ENCODE measurements around the gene TCTA.

The TCTA gene

GRCh38 chr3:49461443-49462171, 49.4 kb downstream of the TCTA start:
- no peak for DNase-seq

GRCh38 chr3:49462222-49462621, 50.0 kb downstream of the TCTA start:
- no peak for DNase-seq

DNA sequence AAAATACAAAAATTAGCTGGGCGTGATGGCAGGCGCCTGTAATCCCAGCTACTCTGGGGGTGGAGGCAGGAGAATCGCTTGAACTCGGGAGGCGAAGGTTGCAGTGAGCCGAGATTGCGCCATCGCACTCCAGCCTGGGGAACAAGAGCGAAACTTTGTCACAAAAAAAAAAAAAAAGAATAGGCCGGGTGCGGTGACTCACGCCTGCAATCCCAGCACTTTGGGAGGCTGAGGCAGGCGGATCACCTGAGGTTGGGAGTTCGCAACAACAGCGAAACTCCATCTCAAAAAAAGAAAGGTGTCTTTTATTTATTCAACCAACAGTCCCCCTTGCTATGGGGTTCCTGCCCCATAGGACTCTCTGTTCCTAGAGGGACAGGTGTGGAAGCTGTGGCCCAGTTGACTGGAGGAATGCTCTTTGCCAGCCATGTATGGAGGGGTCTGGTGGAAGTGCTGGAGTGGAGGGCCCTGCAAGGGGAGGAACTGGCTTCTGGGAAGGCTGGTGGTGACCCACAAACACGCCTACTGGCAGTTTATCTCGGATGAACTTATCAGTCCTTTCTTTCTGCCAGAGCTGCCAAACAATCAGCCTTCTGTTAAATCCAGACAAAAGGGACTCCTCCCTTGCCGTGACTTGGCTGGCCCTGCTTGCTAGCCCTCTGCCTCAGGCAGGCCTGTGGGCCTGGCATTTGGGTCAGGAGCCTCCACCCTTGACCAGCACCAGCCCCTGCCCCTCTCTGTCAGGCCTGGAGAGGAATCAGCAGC, 53.2 kb downstream of the TCTA start:
- DNase-seq: no peak
